ELF-1 (cell line): ENCODE data around the gene SLC44A3.

ENCODE experiments used
- DNase-seq: peaks from one replicate; pipeline ENCODE4 v3.0.0-alpha.2; 2016; ENCODE audit warnings: low read depth, low spot score

Gene SLC44A3

DNA sequence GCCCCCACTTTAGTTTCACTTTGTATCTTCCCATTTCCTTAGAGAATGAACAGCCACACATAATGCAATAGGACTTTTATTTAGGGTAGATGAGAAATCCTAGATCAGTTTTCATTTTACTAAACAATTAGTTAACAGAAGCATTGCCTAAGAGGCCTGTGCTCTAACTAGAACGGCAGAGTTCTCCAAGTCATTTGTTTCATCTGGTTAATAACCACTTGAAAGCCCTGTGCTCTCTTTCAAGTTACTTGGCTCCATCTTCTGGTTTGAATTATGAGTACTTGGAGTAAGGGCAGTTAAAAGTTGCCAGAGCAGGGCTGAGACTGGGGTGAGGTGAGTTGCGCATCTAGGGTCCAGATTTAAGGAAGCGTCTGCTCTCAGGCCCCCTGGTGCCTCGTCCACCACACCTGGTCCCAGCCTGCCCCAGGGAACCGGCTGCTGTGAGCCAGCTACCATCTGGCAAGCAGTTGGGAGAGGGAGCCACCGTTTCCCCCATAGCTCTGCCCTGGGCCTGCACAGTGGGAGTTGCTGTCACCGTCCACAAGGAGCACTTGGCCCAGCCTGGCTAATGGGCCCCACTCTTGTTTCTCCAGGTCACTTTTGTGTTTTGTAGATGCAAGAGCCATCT lies 18.1 kb upstream of the SLC44A3 start:
- peak; percentile 71 for DNase-seq

DNA sequence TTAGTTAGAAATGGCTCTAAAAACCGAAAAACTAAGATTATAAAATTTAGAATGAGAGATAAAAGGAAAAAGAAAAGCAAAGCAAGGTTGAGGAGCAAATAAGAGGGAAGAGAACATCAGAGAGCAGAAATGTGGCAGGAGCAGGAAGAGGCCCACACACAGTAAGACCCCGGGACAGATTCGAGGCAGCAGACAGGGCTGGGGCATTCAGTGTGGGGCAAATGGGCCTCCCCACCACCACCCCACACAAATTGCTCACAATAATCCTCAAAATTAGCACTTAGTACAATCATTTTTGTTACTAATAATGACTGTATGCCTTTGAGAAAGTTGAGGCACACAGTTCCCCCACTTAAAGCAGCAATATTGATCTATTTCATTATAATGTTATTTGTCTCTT lies 17.1 kb upstream of the SLC44A3 start:
- DNase-seq: no peak

DNA sequence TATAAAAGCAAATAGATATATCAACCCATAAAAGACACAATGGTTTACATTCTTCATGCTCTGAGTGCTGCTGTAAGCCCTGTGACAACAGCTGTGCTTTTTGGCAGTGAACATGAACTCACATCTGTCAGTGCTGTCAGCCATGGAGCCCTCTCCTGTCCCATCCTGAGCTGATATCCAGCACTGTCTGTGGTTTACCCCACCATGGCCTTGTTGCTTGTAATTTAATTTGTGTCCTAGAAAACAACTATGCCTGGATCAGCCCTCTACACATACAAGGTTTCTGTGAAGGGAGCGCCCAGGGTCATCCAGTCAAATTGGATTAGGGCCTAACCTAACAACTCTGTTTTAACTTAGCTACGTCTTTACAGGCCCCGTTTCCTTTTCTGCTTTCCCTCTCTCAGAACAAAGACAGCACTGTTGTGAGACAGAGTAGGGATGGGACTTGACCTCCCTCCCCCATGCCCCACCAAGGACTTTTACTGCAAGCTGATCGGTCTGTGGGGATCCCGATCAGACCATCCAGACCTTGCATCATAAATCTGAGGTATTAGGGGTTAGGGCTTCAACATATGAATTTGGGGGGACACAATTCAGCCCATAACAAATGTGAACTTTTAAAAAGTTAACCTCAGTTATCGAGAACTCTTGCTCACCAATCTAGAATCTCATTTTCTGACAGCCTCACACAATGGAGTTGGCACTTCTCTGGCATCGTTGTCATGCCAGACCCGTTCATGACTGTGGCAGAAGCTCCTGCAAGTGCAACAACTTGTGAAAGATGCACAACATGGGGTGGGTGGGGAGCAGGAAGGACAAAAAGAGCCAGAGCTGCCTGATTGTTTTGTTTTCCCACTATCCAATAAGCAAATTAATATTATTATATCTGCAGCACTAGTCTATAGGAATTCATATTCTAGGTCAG lies 16.4 kb upstream of the SLC44A3 start:
- no peak for DNase-seq

DNA sequence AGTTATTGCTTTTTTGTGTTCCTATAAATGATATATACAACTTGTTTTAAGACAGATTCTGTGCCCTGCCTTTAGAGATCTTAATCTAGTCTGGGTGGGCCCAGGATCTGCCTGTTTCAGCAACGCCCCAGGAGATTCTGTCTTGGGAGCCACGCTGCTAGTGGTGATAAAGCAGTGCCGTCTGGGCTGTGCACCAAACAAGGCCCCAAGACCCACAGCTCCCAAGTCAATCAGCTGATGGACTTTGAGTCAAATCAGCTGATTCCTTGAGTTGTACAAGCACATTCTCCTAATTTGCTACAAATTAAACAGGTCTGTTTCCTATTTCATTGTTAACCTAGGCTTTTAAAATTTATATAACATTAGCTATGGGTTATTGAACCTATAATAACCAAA lies 15.7 kb upstream of the SLC44A3 start:
- DNase-seq: no peak

DNA sequence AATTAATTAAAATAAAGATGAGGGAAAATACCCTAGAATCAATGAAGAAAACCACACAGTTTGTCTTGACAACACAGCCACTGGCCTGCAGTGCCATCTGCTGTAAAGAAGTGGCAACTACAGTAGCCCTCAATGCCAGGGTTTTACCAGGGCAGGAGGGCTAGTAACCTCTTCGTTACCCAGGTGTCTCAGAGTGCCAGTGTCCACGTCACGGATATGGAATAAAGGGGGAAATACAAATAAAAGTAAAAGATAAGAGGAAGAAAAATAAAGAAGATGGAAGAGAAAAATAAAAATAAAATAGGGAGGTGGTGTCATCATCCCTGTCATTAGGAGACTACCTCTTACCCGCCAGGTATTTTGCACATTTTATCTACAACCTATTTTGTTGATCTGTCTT lies 14.2 kb upstream of the SLC44A3 start:
- DNase-seq: peak; percentile 56

DNA sequence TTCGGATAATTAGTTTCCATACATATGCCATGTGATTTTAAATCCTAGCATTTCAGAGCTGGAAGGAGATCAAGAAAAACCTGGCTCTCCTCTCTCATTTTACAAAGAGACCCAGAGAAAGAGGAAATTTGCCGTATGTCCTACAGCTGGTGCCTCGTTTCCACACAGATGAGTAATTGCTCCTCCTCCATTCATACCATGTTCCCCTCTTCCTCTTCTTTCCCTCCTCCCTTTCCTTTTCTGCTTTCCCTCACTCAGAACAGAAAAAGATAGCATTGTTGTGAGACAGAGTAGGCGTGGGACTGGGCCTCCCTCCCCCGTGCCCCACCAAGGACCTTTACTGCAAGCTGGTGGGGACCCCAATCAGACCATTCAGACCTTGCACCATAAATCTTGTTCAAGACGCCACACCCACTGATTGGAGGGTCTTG lies 13.7 kb upstream of the SLC44A3 start:
- DNase-seq: peak; percentile 27

DNA sequence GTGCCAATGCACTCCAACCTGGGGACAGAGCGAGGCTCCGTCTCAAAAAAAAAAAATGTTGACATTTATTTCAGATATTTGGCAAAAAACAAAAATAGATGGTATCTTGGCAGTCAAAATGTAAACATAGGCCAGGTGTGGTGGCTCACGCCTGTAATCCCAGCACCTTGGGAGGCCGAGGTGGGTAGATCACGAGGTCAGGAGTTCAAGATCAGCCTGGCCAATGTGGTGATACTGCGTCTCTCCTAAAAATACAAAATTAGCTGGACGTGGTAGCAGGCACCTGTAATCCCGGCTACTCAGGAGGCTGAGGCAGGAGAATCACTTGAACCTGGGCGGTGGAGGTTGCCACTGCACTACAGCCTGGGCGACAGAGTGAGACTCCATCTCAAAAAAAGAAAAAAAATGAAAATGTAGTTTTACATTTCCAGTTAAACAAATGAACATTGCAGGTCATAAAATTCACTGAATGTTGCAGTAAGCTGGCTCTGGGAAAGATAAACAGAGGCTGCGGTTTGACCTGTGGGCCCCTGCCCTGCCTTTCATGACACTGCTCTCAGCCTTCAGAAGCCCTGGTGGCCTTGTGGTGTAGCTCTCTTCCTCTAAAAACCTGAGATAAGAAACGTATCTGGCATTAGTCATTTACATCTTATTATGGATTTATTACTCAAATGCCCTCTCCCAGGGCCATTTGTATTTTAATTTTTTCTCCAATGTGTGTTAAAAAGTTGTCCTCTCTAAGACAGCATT lies 12.2 kb upstream of the SLC44A3 start:
- DNase-seq: no peak

DNA sequence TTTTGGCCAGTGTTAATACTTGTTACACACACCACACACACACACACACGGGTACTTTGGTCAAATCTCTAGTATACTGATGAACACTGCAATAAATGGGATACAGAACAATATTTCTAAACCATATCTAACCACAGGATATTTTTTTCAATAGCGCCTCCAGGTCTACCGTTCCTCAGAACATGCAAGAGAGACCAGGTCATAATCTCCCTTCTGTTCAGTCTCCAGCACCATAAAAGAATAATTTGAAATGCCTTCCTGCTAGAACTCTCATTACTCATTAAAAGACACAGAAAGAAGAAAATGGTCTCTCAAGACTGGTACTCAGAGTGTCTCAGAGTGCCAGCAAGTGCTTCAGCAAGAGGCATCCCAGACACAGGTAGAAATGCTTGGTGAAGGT lies 11.5 kb upstream of the SLC44A3 start:
- DNase-seq: no peak

DNA sequence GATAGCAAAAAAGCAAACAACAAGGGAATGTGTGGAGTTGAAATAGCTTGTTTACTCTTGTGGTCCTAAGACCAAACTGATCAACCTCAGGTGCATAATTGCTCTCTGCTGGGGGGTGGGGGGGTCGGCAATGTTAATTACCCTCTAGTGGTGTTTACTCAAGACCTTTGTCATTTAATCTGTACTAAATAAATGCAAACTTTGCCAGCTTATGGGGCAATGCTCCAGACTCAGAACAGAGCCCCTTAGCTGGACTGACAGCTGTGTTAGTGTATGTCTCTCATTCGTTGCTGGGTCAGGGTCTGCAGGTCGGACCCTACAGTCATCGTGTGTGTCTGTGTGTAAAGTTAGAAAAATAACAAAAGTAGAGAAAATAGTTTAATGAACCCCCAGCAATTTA lies 7.2 kb upstream of the SLC44A3 start:
- no peak for DNase-seq

DNA sequence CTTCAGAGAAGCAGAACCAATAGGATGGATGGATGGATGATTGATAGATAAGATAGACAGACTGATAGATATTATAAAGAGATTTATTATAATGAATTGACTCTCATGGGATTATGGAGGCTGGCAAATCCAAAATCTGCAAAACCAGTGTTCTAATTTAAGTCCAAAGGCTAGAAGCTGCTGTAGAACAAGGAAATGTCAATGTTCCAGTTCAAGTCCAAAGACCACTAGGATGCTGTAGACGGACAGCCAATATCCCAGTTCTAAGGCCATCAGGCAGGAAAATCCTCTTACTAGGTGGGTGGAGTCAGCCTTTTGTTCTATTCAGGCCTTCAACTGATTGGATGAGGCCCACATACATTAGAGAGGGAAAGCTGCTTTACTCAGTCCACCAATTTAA lies 4.1 kb upstream of the SLC44A3 start:
- no peak for DNase-seq

DNA sequence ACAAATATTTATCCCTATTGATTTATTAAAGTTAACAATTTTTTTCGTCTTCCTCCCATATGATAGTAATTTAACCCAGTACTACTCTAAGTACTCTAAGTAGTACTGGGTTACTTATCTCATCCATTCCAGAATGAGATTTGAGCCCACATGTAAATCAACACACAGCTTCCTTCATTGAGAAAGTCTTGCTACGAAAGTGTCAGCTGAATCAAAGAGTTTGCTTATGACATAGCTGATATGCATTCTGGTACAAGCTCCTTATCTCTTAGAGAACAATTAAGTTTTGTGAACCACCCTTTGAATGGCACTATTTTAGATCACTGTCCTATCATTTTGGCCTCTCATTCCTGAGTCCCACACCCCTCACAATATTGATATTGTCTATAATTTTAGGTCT lies 2.4 kb upstream of the SLC44A3 start:
- no peak for DNase-seq

DNA sequence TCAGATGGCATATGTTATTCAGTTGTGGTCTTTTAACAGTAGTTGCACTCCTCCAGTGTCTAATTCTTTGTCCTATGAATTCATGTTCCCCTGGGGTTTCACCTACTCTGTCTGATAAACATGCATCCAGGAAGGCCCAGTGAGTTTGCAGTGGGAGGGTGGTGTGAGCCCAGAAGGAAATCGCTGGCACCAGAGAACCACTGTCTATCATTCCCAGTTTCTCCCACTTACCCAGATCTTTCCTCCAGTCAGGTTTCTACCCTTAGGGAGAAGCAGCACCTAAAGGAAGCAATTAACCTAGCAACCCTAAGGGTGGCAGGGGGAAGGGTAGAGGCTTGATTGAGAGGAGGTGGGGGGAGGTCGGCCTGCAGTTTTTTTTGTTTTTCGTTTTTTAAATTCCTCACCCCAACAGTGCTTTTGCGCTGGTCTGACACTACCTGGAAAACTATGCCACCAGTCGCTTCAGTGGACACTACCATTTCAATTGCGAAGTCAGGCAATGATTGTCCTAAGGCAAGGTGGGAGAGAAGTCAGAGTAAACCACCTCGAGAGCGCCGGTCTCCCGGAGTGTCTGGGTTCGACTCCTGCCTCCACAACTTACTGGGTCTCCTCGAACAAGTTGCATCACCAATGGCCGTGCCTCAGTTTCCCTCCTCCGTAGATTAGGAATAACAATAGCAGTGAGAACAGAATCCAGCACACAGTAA lies 766 bp upstream of the SLC44A3 start:
- peak; percentile 23 for DNase-seq

DNA sequence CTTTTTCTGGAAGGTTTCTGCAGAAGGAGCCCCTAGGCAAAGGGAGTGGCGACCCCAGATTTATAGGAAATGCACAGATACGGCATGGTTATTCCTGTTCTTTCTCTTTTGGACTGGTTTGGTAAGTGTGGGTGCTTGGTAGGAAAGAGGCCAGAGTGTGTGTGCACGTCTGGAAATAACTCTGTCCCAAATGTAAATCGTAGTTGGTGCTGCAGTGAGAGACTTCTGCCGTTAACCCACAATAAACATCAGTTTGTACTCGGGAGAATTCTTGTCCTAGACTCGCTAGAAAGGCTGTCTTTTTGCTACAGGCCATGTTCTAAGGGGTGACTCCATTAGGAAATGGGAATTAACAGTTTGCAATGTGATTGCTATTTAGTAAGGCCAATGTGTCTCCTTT lies 779 bp downstream of the SLC44A3 start:
- DNase-seq: no peak

DNA sequence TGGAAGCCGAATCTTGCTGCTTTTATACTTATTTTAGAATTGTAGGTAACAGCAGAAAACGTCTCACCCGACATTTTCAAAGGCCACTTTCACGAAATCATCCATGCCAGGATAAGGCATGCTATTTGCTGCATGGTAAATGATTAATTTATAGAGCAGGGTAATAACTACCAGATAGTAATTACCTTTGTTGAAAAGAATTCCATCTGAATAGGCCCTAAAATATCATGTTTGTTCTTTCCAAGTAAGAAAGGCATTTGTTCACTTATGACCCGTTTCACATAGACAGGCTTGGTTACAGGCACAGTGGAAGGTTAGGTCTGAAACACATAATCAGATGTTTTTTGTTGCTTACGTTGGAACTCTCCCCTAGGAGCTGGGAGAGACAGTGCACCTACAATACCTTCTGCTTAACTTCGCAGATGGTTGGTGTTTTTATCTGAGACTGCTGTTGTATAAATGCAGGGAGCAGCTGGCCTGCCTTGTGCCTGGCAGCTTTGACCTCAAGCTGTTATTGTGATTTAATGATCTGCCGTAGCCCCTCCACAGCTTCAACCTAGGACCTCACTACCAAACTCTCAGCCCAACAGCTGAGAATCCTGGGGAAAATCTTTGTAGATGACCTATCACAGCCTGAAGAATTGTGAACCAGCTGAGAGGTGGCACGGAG lies 1.6 kb downstream of the SLC44A3 start:
- DNase-seq: no peak

DNA sequence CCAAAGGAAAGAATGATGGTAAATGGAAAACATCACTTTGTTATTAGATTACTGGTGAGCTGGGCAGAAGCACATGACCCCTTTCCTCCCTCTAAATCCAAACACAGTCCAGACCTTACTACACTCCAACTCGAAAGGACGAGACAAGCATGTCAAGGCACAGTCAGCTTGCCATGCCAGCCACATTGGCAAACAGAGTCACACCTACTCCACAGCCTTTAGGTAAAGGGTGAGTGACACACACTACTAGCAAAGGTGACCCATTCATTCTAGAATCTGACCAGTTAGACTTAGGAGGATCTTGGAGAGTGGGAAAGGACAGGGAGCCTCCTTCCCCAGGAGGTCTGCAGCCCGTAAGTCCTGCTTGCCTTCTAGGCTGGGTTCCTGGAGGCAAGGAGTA lies 3.0 kb downstream of the SLC44A3 start:
- no peak for DNase-seq

DNA sequence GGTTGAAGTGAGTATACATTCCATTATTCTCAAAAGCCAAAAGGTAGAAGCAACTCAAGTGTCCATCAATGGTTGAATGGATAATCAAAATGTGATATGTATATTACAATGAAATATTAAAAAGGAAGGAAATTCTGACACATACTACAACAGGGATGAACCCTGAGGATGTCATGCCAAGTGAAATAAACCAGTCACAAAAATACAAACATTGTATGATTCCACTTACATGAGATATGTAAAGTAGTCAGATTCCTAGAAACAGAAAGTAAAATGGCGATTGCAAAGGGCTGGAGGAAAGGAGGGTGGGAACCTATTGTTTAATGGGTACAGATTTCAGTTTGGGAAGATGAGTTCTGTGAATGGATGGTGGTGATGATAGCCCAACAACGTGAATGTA lies 5.8 kb downstream of the SLC44A3 start:
- DNase-seq: no peak

DNA sequence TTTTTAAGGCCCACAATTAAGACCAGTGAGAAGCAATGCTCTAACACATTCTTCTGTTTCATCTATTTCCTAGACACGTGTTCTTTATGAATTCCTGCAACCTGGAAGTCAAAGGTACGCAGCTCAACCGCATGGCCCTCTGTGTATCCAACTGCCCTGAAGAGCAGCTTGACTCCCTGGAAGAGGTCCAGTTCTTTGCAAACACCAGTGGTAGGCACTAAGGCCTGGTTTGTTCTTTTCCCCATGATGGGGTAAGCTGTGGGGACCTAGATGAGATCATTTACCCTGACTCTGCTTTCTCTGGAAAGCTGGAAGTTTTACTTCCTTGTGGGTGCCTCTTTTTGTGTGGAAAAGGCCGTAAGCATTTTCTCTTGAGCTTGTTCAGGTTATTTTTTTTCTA lies 7.3 kb downstream of the SLC44A3 start:
- no peak for DNase-seq

DNA sequence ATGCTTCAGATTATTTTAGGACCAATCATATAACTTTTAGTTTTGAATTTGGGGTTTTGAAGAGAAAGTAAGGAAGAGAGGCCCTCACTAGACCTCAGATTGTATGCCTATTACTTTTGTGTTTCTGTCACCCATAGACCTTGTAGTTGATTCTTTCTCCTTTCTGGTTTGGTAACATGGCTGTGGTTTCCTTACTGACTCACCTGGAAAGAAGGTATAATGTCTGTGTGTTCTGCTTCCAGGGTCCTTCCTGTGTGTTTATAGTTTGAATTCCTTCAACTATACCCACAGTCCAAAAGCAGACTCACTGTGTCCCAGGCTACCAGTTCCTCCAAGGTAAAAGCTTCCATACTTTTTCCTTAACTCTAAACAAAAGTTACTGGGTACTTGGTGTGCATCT lies 8.1 kb downstream of the SLC44A3 start:
- DNase-seq: no peak

DNA sequence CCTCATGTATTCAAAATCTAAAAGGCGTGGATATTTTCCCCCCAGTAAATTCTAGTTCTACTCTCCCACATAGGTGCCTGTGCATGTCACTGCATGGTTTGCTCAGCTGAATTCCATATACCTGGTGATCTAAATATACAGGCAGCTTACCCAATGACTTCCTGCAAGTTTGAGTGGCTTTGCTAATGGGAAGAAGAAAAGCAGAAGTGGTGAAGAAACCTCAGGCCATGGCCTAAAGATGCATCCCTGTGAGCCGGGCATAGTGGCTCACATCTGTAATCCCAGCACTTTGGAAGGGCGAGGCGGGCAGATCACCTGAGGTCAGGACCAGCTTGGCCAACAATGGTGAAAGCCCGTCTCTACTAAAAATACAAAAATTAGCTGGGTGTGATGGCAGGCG lies 11.5 kb downstream of the SLC44A3 start:
- DNase-seq: no peak

DNA sequence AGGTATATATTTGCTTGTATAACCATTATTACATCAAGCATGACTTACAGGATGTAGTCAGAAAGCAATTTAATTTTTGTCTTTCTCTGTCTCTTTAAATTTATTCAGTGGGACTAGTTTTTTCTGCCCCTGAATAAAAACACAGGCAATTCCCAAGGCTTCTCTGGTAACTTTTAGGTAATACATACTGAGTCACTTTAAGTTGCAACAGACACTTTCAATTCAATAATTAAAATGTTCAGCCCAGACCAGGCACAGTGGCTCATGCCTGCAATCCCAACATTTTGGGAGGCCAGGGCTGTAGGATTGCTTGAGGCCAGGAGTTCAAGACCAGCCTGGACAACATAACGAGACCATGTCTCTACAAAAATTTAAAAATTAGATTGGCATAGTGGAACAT lies 12.3 kb downstream of the SLC44A3 start:
- no peak for DNase-seq

DNA sequence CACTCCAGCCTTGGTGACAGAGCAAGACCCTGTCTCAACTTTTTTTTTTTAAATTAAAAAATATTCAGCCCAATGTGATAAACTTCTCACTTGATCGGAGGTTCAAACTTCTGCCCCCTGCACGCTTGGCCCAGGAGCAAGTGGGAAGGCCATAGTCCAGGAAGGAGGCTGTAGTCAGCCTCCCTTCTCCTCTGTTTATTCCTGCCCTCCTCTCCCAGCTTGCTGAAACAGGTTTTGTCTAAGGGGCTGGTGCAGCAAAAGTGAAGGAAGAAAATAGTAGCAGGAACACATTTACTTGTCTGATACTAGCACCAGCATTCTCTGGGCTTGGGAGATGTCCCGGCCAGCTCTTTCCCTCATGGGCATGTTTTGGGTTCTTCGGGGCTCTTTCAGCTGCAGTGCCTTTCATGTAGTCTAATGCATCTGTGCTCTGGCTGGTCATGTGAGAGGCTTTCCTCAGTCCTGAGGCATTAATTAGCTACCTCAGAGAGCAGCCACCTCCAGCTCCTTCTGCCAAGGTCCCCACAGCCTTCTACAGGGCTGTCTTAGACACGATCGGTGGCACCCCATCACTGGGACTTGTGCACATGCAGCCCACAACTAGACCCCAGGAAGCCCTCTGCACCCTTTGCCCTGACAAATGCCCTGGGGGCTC lies 12.9 kb downstream of the SLC44A3 start:
- DNase-seq: peak; percentile 36
